ENCODE measurements around the gene KIAA1549. TPM values are rescaled to one million over a fixed set of nuclear protein-coding genes. Genes with fewer than 3 reads are reported as not detected.

Gene KIAA1549
- total RNA-seq, 3 donors from 2014 or later (not counting 1 experiment from before 2014, with no cell fraction given): 0.08 to 0.09 (median 0.09) TPM

DNA sequence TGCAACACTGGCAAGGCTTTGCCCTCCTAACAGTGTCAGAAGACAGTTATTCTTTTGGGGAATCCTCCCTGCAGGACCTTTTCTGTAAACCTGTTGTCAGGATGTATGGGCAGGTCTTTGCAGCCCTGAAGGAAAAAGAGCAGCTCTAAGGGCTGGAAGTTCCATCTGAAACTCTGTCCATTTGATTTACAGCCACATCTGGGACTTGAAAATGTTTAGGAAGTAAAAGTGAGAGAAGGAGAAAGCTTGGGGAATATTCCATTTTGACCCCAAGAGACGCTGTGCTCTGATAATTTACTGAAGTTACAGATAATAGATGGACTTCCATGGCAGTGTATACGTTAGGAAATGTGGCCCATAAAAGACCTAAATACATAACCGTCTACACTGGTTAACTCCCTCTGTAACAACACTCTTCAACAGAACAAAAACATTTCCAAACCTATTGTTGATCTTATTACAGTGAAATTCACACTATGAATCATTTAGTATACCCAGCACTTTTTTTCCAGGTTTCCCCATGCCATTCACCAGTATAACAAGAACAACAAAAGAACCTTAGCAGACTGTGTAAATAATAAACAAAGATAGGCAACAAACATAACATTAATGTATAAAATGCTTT lies 89.1 kb downstream of the KIAA1549 start:
- no peak for ATAC-seq
- TF ChIP-seq, protein P1, sequence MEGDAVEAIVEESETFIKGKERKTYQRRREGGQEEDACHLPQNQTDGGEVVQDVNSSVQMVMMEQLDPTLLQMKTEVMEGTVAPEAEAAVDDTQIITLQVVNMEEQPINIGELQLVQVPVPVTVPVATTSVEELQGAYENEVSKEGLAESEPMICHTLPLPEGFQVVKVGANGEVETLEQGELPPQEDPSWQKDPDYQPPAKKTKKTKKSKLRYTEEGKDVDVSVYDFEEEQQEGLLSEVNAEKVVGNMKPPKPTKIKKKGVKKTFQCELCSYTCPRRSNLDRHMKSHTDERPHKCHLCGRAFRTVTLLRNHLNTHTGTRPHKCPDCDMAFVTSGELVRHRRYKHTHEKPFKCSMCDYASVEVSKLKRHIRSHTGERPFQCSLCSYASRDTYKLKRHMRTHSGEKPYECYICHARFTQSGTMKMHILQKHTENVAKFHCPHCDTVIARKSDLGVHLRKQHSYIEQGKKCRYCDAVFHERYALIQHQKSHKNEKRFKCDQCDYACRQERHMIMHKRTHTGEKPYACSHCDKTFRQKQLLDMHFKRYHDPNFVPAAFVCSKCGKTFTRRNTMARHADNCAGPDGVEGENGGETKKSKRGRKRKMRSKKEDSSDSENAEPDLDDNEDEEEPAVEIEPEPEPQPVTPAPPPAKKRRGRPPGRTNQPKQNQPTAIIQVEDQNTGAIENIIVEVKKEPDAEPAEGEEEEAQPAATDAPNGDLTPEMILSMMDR (IDR thresholded peaks at IDR 0.05): no peak
- Mint-ChIP-seq H3K36me3 (no peaks in the 10 kb centered on the region), H3K9me3 (no peaks in the 10 kb centered on the region), H3K4me3 (no peak overlapping the region), H3K27ac (no peak overlapping the region), H3K27me3 (ENCODE audit: low read depth in 2 of 2) (peaks cover 19 to 34% of the 10 kb centered on the region in 2 donors), H3K4me1 (no peaks in the 10 kb centered on the region)
- H3K27ac ChIP-seq (ENCODE audit: low read length): no peak overlapping the region
- H3K36me3 ChIP-seq (ENCODE audit: control insufficient read depth, insufficient read depth, low read length): no peaks in the 10 kb centered on the region
- WGBS (ENCODE audit: insufficient coverage): 94% methylated on average over 3 of the region's 3 CpGs
- no peaks in the 10 kb centered on the region for H3K9me3 ChIP-seq (ENCODE audit: control insufficient read depth, insufficient read depth, low read length)
- intact Hi-C loops (cut with micrococcal nuclease): no loop called here
- DNase-seq: no peak
- no peaks in the 10 kb centered on the region for H3K4me1 ChIP-seq (ENCODE audit: control insufficient read depth, insufficient read depth, low read length)
- H3K27me3 ChIP-seq (ENCODE audit: control insufficient read depth, insufficient read depth, low read length): no peaks in the 10 kb centered on the region
- no peak overlapping the region for H3K4me3 ChIP-seq (ENCODE audit: low read length)

DNA sequence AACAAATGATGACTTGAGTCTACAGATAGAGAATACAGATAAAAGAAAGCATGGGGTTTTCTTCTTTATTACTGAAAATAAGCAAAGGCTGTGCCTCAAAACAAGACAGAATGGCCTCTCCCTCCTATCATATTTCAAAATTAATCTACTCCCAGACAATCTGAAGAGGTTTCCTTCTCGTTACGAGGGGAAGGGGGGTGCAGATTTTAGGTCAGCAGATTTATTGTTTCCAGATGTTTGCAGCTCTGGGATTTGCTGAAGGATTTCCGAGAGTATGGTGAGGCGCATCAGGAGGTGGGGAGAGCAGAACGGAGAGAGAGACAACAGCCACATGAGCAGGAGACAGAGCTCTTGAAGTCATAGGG lies 89.8 kb downstream of the KIAA1549 start:
- no peaks in the 10 kb centered on the region for H3K27me3 ChIP-seq (ENCODE audit: control insufficient read depth, insufficient read depth, low read length)
- WGBS (ENCODE audit: insufficient coverage): 90% methylated on average over 5 of the region's 5 CpGs
- Mint-ChIP-seq H3K4me1 (peaks cover 2 to 3% of the 10 kb centered on the region in 2 donors), H3K27ac (no peak overlapping the region), H3K36me3 (no peaks in the 10 kb centered on the region), H3K9me3 (no peaks in the 10 kb centered on the region), H3K4me3 (no peak overlapping the region), H3K27me3 (ENCODE audit: low read depth in 2 of 2) (peaks cover 18 to 34% of the 10 kb centered on the region in 2 donors)
- H3K4me1 ChIP-seq (ENCODE audit: control insufficient read depth, insufficient read depth, low read length): peaks cover 5% of the 10 kb centered on the region
- no peak for DNase-seq
- no peak overlapping the region for H3K4me3 ChIP-seq (ENCODE audit: low read length)
- H3K9me3 ChIP-seq (ENCODE audit: control insufficient read depth, insufficient read depth, low read length): no peaks in the 10 kb centered on the region
- no peak for ATAC-seq
- TF ChIP-seq, protein P1 (IDR thresholded peaks at IDR 0.05): no peak
- intact Hi-C loops (cut with micrococcal nuclease): no loop called here
- no peak overlapping the region for H3K27ac ChIP-seq (ENCODE audit: low read length)
- H3K36me3 ChIP-seq (ENCODE audit: control insufficient read depth, insufficient read depth, low read length): no peaks in the 10 kb centered on the region

DNA sequence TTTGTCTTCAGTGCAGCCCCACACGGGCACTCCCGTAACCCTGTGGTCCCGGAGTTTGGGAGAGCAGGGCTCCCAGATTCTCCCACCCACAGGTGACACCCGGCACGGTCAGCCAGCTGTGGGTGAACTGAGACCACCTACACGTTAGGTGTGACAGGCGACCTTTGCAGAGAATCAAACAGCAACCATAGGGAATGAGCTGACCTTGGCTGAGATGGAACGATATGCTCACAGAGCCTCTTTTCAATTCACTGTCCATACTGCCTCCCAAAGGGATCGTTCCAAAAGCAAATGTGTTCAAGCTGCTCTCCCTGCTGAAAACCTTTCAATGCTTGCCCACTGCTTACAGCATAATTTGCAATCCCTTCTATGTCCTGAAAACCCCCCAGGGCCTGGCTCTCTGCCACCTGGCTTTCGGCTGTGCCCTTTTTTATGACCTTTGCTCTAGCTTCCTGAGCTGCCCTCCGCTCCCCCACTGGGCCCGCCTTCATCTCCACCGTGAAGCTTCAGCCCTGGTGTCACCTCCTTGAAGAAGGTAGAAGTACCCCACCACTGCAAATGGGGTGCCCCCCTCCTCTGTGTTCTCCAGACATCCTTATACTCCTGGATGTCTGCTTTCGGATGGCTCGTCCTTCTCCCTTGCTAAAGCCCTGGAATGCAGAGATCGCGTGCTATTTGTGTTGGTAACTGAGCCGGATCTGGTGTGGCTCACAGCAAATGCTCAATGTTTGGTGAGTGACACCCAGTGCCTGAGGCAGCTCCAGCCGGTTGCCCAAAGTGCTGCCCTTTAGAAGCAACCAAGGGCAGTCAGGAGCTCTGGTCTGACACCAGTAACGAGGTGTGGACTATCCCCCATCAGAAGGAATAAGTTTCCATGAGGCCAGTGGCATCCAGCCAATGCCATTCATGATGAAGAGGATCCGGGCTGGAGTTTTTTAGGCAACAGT lies 90.4 kb downstream of the KIAA1549 start:
- Mint-ChIP-seq H3K4me1 (peaks cover 5 to 6% of the 10 kb centered on the region in 2 donors), H3K27me3 (ENCODE audit: low read depth in 2 of 2) (peaks cover 12 to 29% of the 10 kb centered on the region in 2 donors), H3K9me3 (no peaks in the 10 kb centered on the region), H3K27ac (no peak overlapping the region), H3K36me3 (no peaks in the 10 kb centered on the region), H3K4me3 (no peak overlapping the region)
- Histone ChIP-seq H3K27ac (ENCODE audit: low read length) (no peak overlapping the region), H3K4me3 (ENCODE audit: low read length) (no peak overlapping the region), H3K4me1 (ENCODE audit: control insufficient read depth, insufficient read depth, low read length) (peaks cover 5% of the 10 kb centered on the region), H3K27me3 (ENCODE audit: control insufficient read depth, insufficient read depth, low read length) (no peaks in the 10 kb centered on the region), H3K36me3 (ENCODE audit: control insufficient read depth, insufficient read depth, low read length) (no peaks in the 10 kb centered on the region), H3K9me3 (ENCODE audit: control insufficient read depth, insufficient read depth, low read length) (no peaks in the 10 kb centered on the region)
- ATAC-seq (no peak), DNase-seq (no peak)
- TF ChIP-seq, protein P1 (IDR thresholded peaks at IDR 0.05): no peak
- 91% methylated on average over 21 of the region's 21 CpGs for WGBS (ENCODE audit: insufficient coverage)
- intact Hi-C loops (cut with micrococcal nuclease): no loop called here

Measured in natural killer cell (primary cell).